ENCODE results near the gene GATAD2A. TPM values are rescaled to one million over a fixed set of nuclear protein-coding genes. Genes with fewer than 3 reads are reported as not detected.

The GATAD2A gene
- polyA plus RNA-seq, 3 donors = 12.6 to 33.8 (median 24.9) TPM

DNA sequence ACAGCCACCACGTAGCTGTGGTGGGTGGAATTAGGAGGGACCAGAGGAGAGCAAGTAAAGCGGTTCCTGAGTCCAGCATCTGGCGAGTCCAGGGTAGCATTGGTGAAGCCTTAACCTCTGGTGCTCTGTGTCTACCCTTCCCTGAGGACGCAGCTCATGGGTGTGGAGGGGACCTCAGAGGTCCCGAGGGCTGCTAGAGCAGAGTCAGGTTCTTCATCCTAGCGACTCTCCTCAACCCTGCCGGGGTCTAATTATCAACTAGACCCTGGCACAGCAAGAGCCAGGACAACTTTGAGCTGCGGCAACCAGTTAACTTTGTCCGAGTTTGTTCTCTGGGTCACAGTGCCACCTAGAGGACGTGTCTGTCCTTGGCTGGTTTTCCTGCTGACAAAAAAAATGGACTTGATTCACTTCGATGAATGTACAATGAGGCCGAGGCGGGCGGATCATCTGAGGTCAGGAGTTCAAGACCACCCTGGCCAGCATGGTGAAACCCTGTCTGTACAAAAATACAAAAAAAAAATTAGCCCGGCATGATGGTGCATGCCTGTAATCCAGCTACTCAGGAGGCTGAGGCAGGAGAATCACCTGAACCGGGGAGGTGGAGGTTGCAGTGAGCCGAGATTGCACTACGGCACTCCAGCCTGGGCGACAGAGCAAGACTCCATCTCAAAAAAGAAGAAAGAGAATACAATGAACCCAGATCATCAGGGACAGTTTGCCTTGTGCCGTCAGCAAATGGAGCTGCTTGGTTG, 84.9 kb downstream of the GATAD2A start:
- 24 to 31% (median 28%) methylated on average over 20 of the region's 20 CpGs for WGBS, 3 donors
- no peak overlapping the region for H3K27ac ChIP-seq (ENCODE audit: low read depth, low read length)

DNA sequence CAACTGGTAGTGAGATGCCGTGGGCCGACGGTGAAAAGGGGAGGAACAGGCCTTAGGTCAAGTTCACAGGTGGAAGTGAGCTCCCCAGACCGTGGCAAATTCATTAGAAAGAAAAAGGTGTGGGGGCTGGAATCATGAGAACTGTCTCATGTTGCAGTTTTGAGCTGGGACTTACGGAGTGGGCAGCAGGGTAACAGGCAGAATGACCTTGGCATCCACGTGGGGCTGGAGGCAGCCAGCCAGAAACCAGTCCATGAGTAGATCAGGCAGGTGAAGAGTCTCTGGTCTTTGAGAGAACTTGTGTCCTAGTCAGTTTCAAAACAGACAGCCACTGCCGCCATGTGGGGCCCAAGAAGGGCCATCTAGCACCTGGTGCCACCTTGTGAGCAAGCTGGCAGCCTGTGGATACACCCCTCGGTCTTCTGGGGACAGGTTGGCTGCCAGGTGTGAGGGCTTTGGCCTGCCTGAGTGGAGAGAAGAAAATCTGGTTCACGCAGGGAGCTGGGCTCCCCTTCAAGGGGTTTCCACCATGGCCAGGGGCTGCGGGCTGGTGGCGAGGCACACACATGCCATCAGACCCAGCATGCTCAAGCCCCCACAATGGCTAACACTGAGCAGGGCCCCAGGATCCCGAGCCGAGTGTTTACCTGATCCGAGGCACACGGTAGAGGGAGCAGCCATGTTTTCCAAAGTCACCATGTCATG, 86.0 kb downstream of the GATAD2A start:
- 67 to 89% (median 88%) methylated on average over 15 of the region's 15 CpGs for WGBS, 3 donors
- H3K27ac ChIP-seq (ENCODE audit: low read depth, low read length) = no peak overlapping the region

DNA sequence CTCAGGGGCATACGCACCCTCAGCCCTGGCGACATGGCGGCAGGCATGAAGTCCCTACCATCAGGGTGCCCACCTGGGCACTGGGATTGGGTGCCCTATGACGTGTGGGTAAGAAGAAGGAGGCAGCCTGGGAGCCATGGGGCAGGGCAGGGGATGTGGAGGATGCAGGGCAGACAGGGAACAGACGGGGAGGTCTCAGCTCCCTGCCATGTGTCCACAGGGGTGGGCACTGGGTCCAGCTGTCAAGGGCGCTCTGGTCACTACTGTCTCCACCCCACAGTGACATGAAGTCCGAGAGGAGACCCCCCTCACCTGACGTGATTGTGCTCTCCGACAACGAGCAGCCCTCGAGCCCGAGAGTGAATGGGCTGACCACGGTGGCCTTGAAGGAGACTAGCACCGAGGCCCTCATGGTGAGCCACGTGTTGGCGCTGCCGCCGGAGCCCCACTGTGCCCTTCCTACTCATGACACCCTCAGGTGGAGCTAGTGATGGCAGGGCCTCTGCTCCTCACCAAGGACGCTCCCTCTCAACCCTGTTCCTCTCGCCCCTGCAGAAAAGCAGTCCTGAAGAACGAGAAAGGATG, 86.6 kb downstream of the GATAD2A start:
- H3K27ac ChIP-seq (ENCODE audit: low read depth, low read length) = no peak overlapping the region
- 88 to 93% (median 89%) methylated on average over 21 of the region's 21 CpGs for WGBS, 3 donors

DNA sequence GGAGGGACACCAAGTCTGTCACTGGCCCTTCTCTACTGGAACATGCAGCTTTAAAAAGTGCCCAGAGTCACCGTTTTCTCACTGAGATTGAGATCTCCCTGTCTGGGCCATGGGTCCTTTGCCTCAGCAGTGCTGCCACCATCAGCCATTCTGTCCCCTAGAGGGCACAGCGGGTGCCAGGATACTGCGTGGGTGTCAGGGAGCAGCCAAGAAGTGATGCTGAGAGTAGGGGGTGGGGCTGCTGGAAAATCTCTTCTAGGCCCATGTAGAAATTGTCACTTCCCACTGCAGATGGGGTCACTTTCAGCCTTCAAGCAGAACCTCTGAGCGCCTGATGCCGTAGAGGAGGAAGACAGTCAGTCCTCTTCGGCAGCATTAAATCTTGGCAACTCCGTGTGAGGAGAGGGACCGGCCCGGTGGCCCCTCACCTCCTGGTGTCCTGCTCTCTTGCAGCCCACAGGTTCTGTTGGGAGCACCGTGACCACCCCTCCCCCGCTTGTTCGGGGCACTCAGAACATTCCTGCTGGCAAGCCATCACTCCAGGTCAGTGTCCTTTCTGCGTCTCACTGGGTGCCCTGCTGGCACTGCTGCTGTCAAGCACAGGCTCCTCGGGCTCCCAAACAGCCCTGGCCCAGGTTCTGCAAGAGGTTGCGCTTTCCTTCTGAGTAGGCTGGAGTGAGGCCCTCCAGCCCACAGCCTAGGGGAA, 88.5 kb downstream of the GATAD2A start:
- WGBS, 3 donors = 82 to 88% (median 88%) methylated on average over 15 of the region's 15 CpGs
- no peak overlapping the region for H3K27ac ChIP-seq (ENCODE audit: low read depth, low read length)

DNA sequence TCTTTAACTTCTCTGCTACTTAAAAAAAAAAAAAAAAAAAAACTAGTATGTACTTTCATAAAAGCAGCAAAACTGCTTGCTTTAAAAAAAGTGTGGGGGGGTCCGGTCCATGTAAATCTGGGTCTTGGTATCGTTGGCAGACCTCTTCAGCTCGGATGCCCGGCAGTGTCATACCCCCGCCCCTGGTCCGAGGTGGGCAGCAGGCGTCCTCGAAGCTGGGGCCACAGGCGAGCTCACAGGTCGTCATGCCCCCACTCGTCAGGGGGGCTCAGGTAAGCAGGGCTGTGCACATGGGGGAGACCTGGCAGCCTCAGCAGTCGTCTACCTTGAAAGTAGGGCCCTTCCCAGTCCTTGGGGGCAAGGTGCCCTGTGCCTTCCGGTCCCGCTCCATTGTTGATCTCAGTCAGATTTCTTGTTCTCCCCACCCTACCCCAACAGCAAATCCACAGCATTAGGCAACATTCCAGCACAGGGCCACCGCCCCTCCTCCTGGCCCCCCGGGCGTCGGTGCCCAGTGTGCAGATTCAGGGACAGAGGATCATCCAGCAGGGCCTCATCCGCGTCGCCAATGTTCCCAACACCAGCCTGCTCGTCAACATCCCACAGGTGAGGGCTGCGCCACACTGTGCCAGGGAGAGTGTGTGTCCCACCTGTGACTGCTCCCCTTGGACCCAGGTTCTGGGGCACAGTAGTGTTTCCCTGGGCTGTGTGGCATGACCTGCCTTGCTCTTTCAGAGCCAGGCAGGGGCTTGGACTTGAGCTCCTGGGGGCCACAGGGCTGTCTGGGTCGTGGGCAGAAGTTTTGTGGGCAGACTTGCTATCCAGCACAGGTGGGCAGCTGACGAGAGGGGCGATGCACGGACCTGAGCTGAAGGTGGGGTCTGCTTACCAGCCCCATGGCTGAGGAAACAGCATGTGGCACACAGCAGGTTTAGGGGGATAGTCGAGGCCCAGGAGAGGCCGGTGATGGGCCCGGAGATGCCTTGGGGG, 90.4 kb downstream of the GATAD2A start:
- no peak overlapping the region for H3K27ac ChIP-seq (ENCODE audit: low read depth, low read length)
- WGBS, 3 donors = 92 to 94% (median 94%) methylated on average over 30 of the region's 30 CpGs

DNA sequence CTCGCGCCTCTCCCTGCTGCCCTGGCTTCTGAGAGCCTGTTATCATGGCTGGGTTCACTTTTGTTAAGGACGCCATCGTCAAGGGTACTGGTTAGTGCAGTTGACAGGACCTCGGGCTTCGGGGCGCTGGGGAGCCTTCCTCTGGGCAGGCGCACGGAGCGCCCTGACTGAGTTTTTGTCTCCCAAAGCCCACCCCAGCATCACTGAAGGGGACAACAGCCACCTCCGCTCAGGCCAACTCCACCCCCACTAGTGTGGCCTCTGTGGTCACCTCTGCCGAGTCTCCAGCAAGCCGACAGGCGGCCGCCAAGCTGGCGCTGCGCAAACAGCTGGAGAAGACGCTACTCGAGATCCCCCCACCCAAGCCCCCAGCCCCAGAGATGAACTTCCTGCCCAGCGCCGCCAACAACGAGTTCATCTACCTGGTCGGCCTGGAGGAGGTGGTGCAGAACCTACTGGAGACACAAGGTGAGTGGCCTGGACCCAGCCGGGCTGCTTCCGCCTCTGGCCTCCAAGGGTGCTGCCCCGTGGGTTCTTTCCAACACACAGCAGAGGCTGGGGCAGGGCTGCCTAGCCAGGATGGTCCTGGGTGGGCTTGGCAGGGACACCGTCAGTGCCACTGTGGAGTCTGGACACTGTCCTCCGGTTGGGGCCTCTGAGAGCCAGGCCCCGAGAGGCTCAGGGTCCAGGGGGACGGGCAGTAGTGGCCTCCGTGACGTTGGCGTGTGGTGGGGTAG, 92.9 kb downstream of the GATAD2A start:
- no peak overlapping the region for H3K27ac ChIP-seq (ENCODE audit: low read depth, low read length)
- 91 to 94% (median 93%) methylated on average over 33 of the region's 33 CpGs for WGBS, 3 donors

DNA sequence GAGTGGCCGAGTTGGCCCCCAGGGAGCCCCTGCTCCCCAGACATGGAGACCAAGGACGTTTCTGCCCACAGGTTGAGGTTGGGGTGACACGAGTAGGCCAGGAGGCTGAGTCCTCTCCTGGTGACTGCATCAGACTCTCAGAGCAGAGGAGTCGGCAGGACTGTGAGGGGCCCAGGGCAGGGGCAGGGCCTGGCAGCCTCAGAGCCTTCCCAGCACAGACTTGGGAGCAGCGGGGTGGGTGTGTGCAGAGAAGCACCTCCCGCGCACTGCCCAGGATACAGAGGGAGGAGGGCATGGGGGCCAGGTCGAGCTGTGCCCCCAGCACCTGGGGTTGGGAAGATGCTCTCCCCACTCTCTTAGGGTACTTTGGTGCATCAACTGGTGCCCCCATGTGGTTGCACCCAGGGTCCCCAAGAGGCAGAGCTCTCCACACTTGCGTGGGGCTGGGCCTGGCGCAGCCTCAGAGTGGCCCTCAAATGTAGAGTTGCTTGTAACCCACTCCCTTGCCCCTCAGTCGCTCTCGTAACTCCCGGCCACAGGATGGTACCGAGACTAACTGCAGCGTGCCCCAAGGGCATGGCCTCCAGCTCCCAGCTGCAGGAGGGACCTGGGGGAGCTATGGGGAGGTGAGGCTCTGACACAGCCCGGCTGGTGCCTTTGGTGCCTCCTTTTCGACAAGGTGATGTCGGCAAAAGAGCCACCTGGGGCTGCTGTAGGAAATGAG, 94.0 kb downstream of the GATAD2A start:
- no peak overlapping the region for H3K27ac ChIP-seq (ENCODE audit: low read depth, low read length)
- WGBS, 3 donors = 87 to 90% (median 87%) methylated on average over 14 to 18 of the region's 18 CpGs

DNA sequence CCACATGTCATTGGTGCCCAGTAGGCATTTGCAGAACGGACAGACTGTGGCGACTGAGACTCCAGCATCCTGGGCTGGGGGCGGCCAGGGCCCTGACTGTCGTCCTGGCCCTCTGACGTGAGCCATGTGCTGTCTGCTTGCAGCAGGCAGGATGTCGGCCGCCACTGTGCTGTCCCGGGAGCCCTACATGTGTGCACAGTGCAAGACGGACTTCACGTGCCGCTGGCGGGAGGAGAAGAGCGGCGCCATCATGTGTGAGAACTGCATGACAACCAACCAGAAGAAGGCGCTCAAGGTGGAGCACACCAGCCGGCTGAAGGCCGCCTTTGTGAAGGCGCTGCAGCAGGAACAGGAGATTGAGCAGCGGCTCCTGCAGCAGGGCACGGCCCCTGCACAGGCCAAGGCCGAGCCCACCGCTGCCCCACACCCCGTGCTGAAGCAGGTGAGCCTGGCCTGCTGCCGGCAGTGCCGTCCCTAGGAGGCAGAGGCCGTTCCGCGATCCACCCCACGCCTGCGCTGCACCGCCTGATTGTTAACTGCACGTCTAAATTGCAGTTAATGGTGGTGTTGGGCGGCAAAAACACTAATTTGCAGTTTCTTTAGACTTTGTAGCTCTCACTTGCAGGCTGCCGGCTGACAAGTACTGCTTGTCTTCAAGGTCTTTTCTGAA, 95.6 kb downstream of the GATAD2A start:
- H3K27ac ChIP-seq (ENCODE audit: low read depth, low read length) = no peak overlapping the region
- 89 to 92% (median 91%) methylated on average over 30 to 34 of the region's 34 CpGs for WGBS, 3 donors

DNA sequence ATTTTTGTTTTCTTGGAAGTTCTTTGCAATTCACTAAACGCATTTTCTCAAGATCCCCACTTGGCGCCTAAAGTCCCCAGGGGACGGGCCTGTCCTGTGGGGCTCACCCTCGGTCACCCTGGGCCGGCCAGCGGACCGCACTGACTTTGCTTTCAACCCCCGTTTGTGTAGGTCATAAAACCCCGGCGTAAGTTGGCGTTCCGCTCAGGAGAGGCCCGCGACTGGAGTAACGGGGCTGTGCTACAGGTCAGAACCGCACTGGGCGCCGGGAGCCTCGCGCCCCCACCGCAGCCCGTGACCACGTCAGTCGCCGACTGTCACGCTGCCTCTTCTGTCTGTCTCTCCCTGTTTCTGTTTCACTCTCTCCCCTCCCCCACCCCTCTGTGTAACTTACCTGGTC, 96.3 kb downstream of the GATAD2A start:
- WGBS, 3 donors = 92 to 95% (median 94%) methylated on average over 26 of the region's 26 CpGs
- H3K27ac ChIP-seq (ENCODE audit: low read depth, low read length) = no peak overlapping the region

DNA sequence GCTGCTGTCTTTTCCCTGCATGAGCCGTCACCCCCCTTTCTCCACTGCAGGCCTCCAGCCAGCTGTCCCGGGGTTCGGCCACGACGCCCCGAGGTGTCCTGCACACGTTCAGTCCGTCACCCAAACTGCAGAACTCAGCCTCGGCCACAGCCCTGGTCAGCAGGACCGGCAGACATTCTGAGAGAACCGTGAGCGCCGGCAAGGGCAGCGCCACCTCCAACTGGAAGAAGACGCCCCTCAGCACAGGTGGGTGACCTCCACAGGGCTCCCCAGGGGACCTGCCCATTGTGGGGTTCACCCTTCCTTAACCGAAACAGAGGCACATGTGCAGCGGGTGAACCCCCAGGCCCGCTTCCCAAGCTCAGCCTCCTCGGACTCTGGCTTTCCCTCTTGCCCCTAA, 96.8 kb downstream of the GATAD2A start:
- WGBS, 3 donors = 93 to 98% (median 96%) methylated on average over 18 to 19 of the region's 19 CpGs

DNA sequence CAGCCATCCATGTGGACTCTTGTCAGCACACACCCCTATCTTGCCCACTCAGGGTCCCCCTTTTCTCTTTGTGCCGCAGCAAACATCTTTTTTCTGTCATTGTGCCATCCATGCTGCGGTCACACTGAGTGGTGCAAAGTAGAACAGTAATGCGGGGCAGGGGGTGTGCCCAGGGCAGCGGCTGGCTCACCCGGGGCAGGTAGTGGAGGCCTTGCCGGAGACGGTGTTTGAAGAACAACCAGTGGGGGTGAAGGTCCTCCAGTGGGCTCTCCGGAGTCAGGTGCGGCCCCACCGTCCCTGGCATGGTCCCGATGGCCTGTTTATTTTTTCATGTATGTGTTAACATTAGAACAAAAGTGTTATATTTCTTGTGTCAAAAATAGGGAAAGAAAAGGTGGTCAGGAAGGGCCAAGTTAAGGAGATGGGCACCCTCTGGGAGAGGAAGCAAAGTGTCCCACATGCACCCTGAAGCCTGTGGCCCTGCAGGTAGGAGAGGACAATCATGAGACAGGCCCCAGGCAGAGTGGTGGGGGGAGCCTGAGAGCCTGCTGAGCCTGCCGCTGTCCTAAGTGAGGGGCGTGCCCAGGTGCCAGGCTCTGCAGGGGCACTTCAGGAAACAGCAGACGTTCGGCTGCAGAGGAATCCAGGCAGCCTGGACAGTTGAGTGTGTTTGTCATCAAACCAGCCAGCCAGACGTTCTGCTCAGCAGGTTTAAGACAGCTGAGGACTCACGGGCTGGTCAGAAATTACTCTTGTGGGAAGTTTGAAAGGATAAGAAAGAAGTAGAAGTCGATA, 97.5 kb downstream of the GATAD2A start:
- no peak overlapping the region for H3K27ac ChIP-seq (ENCODE audit: low read depth, low read length)
- 89 to 91% (median 90%) methylated on average over 18 of the region's 18 CpGs for WGBS, 3 donors

More for the DNA sequence above, 96.8 kb downstream of the GATAD2A start:
- H3K27ac ChIP-seq (ENCODE audit: low read depth, low read length) = no peak overlapping the region

DNA sequence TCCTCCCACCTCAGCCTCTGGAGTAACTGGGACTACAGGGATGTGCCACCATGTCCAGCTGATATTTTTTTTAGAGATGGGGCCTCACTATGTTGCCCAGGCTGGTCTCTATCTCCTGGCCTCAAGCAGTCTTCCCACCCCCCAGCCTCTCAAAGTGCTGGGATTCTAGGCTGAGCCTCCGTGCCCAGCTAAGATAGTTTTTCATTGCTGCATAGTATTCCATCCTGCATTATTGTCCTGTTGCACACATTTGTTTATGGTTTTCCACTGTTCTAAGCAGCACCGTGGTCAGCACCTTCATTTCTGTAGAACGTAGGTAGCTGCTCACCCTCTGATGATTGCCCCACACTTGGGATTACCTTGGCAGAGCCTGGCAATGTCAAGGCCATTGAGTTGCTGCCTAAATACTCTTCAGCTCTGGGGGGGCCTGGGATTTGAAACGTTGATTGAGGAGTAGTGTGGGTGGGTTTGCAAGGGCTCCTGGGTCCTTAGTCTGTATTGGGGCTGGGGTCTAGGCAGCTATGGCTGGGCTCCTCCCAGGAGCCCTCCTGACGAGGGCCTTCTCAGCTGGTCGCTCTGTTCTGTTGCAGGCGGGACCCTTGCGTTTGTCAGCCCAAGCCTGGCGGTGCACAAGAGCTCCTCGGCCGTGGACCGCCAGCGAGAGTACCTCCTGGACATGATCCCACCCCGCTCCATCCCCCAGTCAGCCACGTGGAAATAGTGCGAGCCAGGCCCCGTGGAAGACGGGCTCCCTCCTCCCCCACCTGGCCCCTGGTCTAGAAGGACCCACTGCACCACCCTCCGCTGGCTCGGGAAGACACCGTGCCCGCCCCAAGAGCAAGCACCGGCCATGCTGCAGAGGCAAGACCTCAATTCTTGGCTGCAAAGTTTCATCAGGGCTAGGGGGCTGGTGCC, 99.5 kb downstream of the GATAD2A start:
- WGBS, 3 donors = 90 to 92% (median 91%) methylated on average over 23 of the region's 23 CpGs

DNA sequence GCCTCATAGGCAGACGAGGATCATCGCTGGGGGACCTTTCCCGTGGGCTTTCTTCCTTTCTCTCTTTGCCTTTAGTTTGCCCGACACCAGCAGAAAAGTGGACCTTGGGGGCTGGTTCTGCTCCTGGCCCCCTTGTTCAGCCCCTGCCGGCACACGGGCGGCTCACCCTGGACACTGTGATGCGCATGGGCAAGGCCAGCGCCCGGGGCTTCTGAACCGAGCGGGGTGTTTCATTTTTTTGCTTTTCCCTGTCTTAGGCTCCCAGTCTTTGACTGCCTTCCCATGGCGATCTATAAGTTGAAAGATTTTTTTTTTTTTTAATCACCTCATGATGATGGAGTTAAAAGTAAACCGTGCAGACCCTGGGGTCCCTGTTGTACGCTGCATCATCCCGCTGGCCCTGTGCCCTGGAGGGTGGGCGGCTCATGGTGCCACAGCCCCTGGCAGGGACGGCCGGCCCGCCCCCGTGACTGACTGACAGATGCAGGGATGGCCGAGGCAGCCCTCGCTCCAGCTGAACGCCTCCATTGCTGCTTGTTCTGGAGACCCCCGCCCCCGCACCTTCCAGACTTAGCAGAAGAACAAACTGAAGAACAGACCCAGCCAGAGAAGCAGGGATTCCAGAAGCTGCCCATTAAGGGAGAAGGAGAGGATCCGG, 100.3 kb downstream of the GATAD2A start:
- whole genome bisulfite sequencing, 3 donors = 89 to 91% (median 90%) methylated on average over 27 of the region's 27 CpGs
- H3K27ac ChIP-seq (ENCODE audit: low read depth, low read length) = no peak overlapping the region

More for the DNA sequence above, 99.5 kb downstream of the GATAD2A start:
- no peak overlapping the region for H3K27ac ChIP-seq (ENCODE audit: low read depth, low read length)

DNA sequence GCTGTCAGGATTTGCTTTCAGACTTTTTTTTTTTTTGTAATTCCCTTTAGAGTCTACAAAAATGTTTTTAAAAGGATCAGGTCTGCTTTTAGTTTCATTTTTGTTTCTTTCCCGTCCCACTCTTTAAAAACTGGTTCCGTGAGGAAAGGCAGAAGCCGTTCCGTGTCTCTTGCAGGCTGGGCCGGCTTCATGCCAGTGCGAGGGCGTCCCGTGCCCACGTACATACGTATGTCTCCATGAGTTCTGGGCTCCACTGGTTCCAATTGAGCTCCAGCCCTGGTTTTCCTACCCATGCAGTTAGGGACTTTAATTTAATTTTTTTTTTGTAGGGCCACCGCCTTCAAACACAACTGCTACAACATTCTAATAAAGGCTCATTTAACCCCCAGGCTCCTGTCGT, 101.1 kb downstream of the GATAD2A start:
- no peak overlapping the region for H3K27ac ChIP-seq (ENCODE audit: low read depth, low read length)
- 68 to 93% (median 85%) methylated on average over 12 of the region's 12 CpGs for WGBS, 3 donors

All from adipose tissue (tissue), 3 donors.